ENCODE data around the gene RAB31.

RAB31 gene

DNA sequence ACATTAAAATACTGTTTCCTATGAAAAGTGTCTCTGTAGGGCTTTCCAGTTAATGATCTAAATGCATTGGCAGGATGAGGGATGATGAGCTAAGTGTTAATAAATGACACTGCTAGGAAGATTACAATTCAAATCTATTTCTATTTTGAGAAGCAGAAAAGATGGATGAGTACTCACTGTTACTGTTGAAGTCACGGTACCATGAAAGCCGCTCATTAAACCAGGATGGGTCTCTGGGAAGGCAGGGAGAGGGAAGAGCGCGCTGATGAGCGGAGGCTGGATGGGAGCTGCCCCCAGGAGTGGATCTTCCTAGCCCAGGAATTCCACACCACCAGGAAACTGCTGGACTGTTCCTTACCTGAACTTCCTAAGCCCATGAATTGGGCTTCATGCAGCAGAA, 150.5 kb downstream of the RAB31 start:
- no peak overlapping the region for H3K4me3 ChIP-seq (ENCODE audit: low read depth, low read length)
- TF ChIP-seq POLR2A (IDR thresholded peaks at IDR 0.05; ENCODE audit: extremely low read depth, insufficient read length) (no peak), MYC (IDR thresholded peaks at IDR 0.05; ENCODE audit: low read depth, low read length) (no peak)
- TF ChIP-seq, protein P1, sequence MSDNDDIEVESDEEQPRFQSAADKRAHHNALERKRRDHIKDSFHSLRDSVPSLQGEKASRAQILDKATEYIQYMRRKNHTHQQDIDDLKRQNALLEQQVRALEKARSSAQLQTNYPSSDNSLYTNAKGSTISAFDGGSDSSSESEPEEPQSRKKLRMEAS (IDR thresholded peaks at IDR 0.05; ENCODE audit: low read depth, low read length): no peak
- TF ChIP-seq, protein P2, sequence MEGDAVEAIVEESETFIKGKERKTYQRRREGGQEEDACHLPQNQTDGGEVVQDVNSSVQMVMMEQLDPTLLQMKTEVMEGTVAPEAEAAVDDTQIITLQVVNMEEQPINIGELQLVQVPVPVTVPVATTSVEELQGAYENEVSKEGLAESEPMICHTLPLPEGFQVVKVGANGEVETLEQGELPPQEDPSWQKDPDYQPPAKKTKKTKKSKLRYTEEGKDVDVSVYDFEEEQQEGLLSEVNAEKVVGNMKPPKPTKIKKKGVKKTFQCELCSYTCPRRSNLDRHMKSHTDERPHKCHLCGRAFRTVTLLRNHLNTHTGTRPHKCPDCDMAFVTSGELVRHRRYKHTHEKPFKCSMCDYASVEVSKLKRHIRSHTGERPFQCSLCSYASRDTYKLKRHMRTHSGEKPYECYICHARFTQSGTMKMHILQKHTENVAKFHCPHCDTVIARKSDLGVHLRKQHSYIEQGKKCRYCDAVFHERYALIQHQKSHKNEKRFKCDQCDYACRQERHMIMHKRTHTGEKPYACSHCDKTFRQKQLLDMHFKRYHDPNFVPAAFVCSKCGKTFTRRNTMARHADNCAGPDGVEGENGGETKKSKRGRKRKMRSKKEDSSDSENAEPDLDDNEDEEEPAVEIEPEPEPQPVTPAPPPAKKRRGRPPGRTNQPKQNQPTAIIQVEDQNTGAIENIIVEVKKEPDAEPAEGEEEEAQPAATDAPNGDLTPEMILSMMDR (IDR thresholded peaks at IDR 0.05; ENCODE audit: low read depth, low read length): no peak
- no peak for DNase-seq (ENCODE audit: low read depth)

DNA sequence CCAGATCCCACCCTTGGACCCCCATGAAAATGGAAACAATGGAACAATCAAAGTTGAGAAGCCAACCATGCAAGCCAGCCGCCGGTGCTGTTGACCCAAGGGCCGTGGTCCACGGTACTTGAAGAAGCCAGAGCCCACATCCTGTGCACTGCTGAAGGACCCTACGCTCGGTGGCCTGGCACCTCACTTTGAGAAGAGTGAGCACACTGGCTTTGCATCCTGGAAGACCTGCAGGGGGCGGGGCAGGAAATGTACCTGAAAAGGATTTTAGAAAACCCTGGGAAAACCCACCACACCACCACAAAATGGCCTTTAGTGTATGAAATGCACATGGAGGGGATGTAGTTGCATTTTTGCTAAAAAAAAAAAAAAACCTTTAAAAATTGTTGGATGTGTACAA, 151.1 kb downstream of the RAB31 start:
- no peak for DNase-seq (ENCODE audit: low read depth)
- H3K4me3 ChIP-seq (ENCODE audit: low read depth, low read length): no peak overlapping the region
- TF ChIP-seq MYC (IDR thresholded peaks at IDR 0.05; ENCODE audit: low read depth, low read length): no peak
- TF ChIP-seq, protein P1 (IDR thresholded peaks at IDR 0.05; ENCODE audit: low read depth, low read length): no peak

DNA sequence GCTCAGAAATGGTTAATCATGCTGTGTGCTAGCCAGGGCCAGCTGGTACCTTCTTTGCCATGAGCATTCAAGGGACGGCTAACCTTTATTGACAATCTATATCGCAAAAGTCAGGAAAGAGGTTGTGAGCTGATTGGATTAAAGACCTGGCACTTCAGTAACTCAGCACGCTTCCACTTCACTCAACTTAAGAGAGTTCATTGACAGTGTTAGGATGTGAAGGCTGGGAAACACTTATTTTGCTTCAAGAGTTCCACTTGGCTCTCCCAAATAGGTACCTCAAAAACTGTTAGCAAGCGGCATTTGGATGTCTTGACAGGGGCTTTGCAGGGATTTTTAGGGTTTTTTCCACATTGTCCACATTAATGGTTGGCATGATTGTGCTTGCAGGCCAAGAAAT, 152.6 kb downstream of the RAB31 start:
- DNase-seq (ENCODE audit: low read depth): no peak

DNA sequence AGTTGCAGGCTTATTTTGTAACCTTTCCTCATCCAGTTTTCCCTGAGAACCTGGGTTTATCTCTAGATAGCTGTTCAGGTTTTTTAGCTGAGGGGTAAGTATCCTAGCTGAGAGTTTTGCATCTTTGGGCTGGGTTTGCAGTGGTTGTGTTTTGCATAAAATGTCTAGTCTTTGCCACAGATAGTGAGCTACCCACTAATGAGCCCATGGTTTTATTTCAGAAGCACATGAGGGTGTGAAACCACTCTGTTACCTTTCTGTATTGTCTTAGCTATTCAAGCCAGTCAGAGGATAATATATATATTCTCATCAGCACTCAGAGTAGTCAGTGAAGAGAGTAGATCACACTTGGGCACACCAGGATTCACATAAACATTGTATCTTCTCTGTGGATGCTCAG, 153.1 kb downstream of the RAB31 start:
- no peak overlapping the region for H3K4me3 ChIP-seq (ENCODE audit: low read depth, low read length)
- TF ChIP-seq MYC (IDR thresholded peaks at IDR 0.05; ENCODE audit: low read depth, low read length) (no peak), POLR2A (IDR thresholded peaks at IDR 0.05; ENCODE audit: extremely low read depth, insufficient read length) (no peak)
- TF ChIP-seq, protein P2 (IDR thresholded peaks at IDR 0.05; ENCODE audit: low read depth, low read length): no peak
- TF ChIP-seq, protein P1 (IDR thresholded peaks at IDR 0.05; ENCODE audit: low read depth, low read length): no peak
- DNase-seq (ENCODE audit: low read depth): no peak

More for the DNA sequence above, 152.6 kb downstream of the RAB31 start:
- H3K4me3 ChIP-seq (ENCODE audit: low read depth, low read length): no peak overlapping the region
- TF ChIP-seq MYC (IDR thresholded peaks at IDR 0.05; ENCODE audit: low read depth, low read length): no peak
- TF ChIP-seq, protein P2 (IDR thresholded peaks at IDR 0.05; ENCODE audit: low read depth, low read length): no peak
- TF ChIP-seq, protein P1 (IDR thresholded peaks at IDR 0.05; ENCODE audit: low read depth, low read length): no peak
- TF ChIP-seq POLR2A (IDR thresholded peaks at IDR 0.05; ENCODE audit: extremely low read depth, insufficient read length): no peak

DNA sequence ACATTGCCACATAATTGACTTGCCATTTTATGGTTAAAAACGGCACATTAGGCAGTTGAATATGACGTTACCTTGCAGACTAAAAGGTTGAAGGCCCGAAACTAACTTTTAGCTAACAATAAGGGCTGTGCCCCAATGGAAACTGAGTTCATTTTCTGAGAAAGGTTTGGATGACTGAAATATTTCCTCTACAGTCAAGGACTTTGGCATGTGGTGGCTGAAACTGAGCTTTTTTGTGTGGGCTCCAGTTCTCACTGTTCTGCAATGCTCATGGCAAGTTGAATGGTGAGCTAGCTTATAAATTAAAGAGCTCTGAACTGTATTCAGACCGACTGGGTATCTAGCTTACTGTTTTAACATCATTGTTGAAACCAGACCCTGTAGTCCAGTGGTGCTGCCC, 153.8 kb downstream of the RAB31 start:
- TF ChIP-seq, protein P1 (IDR thresholded peaks at IDR 0.05; ENCODE audit: low read depth, low read length): no peak
- TF ChIP-seq POLR2A (IDR thresholded peaks at IDR 0.05; ENCODE audit: extremely low read depth, insufficient read length) (no peak), MYC (IDR thresholded peaks at IDR 0.05; ENCODE audit: low read depth, low read length) (no peak)
- TF ChIP-seq, protein P2 (IDR thresholded peaks at IDR 0.05; ENCODE audit: low read depth, low read length): no peak
- peak; percentile 42 for DNase-seq (ENCODE audit: low read depth)
- no peak overlapping the region for H3K4me3 ChIP-seq (ENCODE audit: low read depth, low read length)

DNA sequence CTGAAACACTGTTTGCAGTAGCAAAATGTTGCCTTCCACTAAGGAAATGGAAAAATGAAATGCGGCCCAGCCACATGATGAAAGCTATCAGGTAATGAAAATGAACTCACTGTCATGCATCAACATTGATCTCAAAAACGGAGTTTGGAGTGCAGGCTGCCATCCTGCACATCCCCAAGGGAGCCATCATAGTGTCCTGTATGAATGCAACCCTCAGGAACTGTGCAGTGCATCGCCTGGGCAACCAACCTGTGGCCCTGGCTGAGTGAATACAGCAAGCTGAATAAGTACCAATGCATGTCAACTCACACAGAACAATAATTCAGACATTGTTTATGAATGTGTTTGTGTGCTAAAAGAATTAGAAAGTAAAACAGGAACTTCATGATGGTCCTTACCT, 154.6 kb downstream of the RAB31 start:
- DNase-seq (ENCODE audit: low read depth): no peak
- TF ChIP-seq POLR2A (IDR thresholded peaks at IDR 0.05; ENCODE audit: extremely low read depth, insufficient read length): no peak
- TF ChIP-seq MYC (IDR thresholded peaks at IDR 0.05; ENCODE audit: low read depth, low read length): no peak
- TF ChIP-seq, protein P2 (IDR thresholded peaks at IDR 0.05; ENCODE audit: low read depth, low read length): no peak
- TF ChIP-seq, protein P1 (IDR thresholded peaks at IDR 0.05; ENCODE audit: low read depth, low read length): no peak
- H3K4me3 ChIP-seq (ENCODE audit: low read depth, low read length): no peak overlapping the region
